Measurements from ENCODE around the gene USP48. TPM values are rescaled to one million over a fixed set of nuclear protein-coding genes. Genes with fewer than 3 reads are reported as not detected.
"Not testable (repeated sequence)": the region's sequence is repeated elsewhere in the genome, so short reads cannot be mapped to it uniquely, and the experiment has no call there.

The USP48 gene
- total RNA-seq, 1 donor from 2014 or later, result 42.7 TPM

DNA sequence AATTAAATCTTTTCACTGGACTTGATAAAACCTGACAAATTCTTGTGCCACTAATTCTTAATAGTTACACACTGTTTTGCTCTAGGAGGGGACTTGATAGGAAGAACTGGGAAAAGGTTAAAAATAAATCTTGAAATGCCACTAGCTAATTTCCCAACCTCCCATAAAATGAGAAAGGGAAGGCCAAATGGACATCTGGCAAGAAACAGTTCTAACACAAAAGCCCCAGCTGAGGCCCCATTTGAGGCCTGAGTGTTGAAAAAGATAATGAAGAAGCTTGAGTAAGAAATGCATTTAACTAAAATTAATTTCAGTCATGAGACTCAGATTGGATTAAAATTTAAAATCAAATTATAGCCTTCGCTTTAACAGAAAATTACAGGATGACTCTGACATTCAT, 102.6 kb downstream of the USP48 start:
- no peak for ATAC-seq
- DNase-seq (ENCODE audit: missing footprints), result no peak
- intact Hi-C loops (cut with DNase I), result no loop called here

DNA sequence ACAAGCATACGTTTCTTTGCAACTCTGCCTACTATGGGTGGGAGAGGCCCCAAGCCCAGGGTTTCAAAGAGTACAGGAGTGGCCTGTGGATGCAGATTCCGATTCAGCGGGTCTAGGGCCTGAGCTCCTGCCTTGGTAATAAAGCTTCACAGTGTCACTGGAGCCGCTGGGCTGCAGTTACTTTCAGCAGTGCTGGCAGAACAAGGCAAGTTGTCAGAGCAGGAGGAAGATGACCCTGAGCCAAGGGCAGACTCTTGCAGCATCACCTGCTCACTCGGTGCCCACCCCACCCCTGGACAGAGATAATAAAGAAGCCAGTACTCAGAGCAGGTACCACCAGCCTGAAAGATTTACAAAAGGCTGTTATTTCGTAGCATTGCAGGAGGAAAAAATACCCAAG, 105.8 kb downstream of the USP48 start:
- no peak for DNase-seq (ENCODE audit: missing footprints)
- intact Hi-C loops (cut with DNase I), result no loop called here
- ATAC-seq, result no peak

DNA sequence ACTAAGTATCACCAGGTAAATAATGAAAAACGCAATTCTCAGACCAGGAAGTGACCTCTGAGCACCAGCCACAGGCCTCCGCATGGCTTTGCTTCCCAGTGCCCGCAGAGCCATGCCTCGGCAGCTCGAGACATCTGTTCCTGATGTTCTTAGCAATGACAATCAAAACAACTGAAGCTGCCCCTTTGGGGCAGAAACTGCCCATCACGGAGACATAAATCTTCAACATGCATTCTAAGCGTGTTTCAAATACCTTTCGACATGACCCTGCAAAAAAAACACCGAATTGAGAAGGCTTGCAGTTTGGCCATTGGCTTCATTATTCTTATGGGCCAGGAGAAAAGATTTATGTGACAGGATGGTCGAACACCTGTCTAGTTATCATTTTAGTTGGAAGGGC, 108.0 kb downstream of the USP48 start:
- intact Hi-C loops (cut with DNase I), result no loop called here
- no peak for DNase-seq (ENCODE audit: missing footprints)
- ATAC-seq, result no peak

DNA sequence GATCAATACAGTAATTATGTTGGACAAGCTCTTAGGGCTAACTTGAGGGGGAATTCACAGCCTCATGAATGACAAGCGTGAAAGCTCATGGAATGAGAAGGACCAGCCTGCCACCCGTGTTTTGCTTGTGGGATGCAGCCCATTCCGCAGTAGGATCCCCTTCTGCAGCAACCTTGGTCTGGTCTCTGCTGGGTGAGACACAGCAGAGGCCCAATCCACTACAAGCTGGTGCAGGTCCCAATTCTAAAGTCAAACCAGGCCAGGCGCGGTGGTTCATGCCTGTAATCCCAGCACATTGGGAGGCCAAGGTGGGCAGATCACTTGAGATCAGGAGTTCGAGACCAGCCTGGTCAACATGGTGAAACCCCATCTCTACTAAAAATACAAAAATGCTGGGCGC, 109.1 kb downstream of the USP48 start:
- DNase-seq (ENCODE audit: missing footprints); ATAC-seq; intact Hi-C loops (cut with DNase I): not testable (repeated sequence)

DNA sequence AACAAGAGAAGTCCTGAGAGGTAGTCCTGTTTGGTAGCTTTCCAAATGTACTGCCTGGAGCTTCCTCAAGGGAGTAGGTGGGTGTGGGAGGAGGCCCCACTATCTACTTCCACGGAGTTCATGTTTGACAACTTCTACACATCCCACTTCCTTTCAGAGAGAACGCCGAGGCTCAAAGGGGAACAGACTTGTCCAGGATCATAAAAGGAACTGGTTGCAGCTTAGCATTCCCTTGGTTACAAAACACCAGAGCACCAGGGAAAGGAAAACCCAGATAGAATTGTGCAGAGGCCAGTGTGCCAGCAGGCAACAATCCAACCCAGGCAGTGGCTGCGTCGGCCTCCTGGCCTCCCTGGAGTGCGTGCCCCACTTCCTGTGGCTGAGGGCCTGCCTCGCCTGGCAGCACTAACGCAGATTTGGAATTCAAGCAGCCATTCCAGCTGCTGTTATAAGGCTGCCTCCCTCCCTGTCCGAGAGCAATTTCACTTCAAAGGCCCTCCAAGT, 109.6 kb downstream of the USP48 start:
- DNase-seq (ENCODE audit: missing footprints), result peak; percentile 86
- peak; percentile 90 for ATAC-seq
- intact Hi-C loops (cut with DNase I), result no loop called here

DNA sequence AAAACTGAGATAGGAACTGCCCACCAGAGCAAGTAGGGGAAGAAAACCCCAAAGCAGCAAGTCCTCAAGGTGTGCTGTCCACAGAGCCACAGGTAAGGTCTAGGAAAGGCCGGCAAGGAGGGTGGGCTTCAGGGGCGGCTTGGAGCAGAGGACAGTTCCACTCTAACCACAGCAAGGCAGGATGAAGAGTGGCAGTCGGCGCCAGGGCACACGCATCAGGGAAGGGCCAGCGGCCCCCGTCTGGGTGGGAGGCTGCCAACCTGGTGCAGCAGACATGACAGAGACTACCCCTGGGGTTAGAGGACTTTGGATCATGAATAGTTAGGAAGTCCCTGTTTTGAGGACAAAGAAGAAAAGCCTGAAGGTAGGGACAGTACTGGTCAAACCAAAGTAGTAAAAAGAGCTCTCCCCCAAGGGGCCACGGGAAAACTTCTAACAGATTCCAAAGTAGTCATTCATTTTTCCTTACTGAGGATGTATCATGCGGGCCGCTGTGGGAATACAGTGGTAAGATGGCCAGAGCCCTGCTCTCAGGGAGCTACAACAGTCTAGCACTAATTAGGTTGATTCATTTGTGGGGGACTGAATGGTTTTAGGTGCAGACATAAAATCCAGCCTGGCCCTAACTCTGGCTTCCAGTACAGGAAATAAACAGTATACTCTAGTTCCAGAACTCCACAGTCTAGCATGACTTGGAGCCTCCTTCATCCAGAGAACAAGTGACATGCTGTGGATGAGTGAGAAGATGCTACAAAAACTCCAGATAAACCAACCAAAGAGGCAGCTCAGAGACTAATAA, 110.3 kb downstream of the USP48 start:
- no peak for DNase-seq (ENCODE audit: missing footprints)
- no peak for ATAC-seq
- intact Hi-C loops (cut with DNase I), result no loop called here

DNA sequence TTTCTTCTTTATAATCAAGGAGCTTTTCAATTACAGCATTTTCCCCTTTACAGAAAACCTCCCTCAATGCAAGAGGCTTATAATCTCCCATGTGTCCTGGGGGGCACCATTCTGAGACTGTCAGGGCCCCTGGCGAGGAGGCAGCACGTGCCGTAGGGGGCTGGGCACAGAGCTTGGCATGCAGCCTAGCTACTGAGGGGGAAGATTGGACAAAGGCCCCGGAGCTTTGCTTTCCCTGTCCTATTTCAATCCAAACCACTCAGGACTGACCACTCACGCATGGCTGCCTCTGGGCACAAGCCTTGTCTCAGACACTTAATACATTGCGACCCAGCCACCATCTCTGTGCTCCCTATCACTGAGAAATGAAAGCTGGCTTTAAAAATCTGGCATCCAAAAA, 111.0 kb downstream of the USP48 start:
- DNase-seq (ENCODE audit: missing footprints), result no peak
- intact Hi-C loops (cut with DNase I), result no loop called here
- no peak for ATAC-seq

DNA sequence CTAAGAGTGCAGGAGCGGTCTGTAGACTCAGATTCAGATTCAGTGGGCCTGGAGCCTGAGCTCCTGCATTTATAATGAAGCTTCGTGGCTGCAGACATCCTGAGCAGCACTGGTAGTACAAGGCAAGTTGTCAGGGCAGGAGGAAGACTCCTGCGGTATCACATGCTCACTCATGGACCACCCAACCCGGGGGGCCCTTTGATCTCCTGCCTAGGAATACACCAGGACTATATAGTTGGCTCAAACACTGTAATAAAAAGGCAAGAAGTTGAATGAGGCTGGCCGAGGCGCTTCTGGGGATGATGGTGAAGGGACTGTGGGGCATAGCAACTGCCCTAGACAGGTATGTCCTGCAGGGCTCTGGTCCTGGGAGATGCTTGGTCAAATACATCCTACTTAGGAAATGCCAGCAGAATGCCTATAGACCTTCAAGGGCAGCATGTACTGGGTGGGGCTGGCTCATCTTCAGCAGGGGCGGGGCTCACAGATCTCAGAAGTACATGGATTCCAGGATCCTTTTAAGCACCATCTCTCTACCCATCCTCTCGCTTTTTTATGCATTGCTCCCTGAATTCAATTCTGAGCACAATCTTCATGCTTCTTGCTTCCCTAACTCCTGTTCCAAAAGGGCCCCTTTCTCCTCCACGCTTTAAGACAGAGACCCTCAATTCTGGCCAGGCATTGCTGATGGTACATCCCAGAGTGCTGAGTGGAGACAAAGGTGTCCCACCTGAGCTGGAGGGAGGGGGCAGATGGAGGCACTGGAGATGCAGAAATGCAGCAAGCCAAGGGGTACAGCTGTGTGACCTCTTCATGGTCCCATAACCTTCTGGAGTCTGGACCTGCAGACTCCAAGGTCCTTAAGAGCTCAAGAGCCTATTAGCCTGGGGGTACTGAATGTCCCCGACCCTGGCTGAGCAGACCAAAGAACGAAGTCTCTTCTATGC, 111.7 kb downstream of the USP48 start:
- DNase-seq (ENCODE audit: missing footprints) (no peak), ATAC-seq (no peak)
- intact Hi-C loops (cut with DNase I), result no loop called here

DNA sequence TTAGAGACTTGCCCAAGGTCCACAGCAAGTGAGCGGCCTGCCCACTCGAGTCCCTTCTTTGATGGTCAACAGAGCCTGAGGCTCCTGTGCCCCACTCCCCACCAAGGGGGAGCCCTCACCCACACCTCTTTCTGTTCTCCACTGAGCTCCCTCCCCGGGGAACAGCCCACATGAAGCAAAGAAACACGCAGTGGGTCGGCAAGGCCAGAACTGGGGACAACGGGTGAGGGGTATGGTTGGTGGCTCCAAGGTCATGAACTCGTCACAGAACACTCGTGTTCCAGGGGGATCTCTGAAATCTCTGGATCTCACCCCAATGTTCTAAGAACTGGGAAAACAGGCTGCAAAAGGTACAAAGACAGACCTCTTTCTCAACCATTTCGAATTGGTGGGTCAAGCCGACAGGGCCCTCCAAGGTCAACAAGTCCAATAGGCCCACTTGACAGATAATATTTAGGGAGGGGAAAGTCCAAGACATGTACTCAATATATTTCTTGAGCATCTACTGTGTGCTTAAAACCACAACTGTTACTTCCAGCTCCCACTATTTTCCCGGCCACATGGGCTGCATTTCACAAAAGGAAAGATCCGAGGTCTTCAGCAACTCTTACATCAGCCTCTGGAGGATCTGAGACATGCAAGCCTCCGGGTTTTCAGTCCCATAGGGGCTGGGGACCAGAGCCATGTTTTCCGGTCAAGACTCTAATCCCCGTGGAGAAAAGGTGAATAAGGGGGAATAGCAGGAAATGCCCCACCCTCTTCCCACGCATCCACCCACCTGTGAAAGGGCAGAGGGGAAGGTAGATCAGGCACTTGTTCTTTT, 112.7 kb downstream of the USP48 start:
- no peak for DNase-seq (ENCODE audit: missing footprints)
- intact Hi-C loops (cut with DNase I), result no loop called here
- no peak for ATAC-seq

DNA sequence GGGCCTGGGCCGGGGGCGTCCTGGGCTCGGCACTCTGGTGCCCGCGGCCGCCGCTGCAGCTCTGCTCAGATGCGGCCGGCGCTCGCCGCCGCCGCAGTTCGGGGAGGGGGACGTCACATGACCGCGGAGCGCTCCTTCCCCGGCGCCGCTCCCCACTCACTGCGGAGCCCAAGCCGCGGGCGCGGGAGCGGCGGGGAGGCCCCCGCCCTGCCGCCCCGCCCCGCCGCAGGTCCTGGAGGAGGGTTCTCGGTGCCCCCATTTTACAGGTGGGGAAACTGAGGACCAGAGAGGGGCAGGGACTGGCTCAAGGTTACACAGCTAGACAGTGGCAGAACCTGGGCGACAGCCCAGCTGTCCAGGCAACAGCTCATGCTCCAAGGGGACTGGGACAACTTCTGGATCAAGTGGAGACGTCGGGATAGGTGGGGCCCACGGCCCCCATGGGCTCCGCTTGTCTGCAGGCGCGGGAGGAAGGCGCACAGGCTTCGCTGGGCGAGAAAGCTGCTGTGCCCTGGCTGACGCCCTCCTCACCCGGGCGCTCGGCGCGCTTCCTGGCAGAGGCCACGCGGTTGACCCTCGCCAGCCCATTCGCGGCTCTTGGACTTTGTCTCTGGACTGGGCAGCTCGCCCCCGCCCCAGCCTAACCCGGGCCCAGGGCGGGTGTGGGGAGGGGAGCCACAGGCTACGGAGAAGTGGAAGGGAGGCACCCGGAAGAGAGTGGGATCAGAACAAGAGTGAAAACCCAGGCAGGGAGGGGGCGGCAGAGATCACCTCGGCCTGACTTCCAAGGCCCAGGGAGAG, 113.5 kb downstream of the USP48 start, which contains the start of gene RAP1GAP:
RAP1GAP (minus strand) TSS at position 100 of the 801 bp plus-strand sequence. CDS start 49,325 bp downstream, outside the sequence.
- ATAC-seq, result no peak
- DNase-seq (ENCODE audit: missing footprints), result no peak
- intact Hi-C loops (cut with DNase I), result no loop called here

DNA sequence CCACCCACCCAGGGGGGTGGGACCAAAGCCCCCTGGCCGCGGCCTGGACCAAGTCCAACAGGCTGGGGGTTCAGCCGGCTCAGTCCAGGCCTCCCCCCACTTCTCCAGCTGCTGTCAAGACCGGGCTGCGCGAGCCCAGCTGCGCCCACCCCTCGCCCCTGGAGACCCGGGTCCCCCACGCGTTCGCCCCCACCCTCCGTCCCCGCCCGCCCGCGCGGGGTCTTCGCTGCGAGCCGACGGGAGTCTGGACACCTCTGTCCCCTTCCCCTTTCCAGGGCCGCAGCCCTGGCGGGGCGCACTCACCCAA, 114.0 kb downstream of the USP48 start:
- intact Hi-C loops (cut with DNase I), result no loop called here

DNA sequence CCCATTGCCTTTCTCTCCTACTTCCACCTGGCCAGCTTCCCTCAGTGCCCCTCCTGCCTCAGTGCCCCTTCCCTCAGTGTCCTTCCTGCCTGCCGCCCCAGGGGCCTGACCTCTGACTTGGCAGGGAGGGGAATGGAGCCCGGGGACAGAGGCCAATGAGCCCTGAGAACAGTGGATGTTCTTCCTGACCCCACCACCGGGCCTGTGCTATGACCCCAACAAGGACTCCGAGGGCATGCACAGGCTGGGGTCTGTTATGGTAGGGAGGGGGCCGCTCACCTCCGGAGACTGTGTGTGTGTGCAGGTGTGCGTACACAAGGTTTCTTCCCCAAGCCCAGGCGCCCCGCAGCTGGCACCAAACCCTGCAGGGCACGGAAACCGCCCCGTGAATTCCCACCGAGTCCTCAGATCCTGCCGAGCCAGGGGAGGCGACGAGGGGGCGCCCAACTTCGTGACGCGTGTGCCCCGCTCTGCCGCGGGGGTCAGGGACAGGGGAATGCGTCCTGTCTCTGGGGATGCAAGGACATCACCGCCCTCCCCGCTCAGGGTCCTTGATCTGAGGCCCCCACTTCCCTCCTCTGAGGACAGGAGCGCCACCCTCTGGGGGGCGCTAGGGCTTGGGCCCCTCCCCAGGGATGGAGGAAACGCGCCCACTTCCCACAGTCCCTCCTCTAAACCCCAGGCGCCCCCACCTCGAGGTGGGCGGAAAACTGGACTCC, 114.6 kb downstream of the USP48 start:
- ATAC-seq (no peak), DNase-seq (ENCODE audit: missing footprints) (no peak)
- intact Hi-C loops (cut with DNase I), result no loop called here

More for the DNA sequence above, 114.0 kb downstream of the USP48 start:
- DNase-seq (ENCODE audit: missing footprints) (no peak), ATAC-seq (no peak)

DNA sequence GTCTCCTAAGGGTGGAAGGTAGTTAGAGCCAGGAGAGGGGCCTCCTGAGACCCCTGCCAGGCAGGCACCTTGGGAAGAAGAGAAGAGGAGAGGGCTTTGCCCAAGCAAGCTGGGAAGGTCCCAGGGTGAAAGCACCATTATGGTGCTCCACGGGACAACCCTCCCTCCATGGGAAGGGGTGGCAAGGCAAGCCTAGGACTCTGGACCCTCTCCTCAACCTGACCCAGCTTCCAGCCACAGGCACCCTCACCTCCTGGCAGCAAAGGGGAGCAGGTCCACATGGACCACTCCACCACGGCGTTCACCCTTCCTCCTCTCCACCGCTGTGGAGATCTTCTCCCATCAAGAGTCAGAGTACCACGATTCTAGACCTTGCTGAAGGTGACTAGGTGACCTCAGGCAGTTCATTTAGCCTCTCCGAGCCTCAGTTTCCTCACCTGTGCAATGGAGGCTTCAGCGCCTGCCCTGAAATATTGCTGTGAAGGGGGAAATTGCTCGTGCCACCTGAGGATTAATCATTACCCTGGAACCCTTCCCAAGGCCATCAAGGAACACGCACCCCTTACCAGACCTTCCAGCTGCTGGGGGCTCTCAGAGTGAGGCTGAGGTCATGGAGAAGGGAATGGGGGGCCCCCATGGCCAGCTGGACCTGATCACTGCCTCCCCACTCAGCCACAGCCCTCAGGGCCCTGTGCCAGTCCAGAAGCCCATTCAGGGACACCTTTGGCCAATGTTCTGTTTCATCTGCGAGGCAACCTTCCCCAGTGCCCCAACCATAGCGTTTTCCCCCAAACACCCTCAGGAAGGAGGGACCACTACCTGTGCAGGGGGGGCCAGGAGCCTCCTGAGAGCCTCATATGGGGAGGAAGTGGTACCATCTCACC, 115.4 kb downstream of the USP48 start:
- no peak for ATAC-seq
- intact Hi-C loops (cut with DNase I), result no loop called here
- DNase-seq (ENCODE audit: missing footprints), result no peak

DNA sequence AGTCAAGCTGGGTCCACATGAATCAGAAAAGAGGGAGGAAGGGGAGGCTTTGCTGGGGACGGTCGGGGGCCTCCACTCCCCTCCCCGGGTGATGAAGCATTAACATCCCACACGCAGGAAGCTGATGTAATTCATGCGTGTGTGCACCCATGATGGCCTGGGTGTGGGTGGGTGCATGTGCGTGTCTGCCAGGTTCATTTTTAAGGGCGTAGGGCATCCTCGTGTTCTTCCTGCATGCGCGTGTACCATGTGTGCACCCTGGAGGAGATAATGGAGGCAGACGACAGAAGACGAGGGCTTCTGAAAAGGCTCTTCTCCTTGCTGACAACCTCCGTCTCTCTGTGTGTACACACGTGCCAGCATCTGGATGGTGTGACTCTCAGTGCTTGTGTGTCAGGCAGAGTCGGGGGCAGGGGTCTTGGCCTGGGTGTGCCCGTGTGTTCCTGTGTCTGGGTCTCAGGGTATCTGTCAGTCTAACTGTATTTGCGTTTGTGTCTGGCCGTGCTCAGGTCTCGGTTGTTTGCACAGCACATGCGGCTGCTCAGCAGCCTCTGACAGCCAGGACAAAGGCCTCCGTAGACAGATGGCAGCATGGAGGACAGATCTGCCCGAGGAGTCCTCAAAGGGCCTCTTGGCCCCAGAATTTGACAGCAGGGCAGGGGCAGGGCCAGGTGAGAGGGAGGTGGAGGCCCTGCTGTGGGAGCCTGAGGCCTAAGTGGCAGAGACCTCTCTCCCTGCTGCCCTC, 116.2 kb downstream of the USP48 start:
- intact Hi-C loops (cut with DNase I), result no loop called here

DNA sequence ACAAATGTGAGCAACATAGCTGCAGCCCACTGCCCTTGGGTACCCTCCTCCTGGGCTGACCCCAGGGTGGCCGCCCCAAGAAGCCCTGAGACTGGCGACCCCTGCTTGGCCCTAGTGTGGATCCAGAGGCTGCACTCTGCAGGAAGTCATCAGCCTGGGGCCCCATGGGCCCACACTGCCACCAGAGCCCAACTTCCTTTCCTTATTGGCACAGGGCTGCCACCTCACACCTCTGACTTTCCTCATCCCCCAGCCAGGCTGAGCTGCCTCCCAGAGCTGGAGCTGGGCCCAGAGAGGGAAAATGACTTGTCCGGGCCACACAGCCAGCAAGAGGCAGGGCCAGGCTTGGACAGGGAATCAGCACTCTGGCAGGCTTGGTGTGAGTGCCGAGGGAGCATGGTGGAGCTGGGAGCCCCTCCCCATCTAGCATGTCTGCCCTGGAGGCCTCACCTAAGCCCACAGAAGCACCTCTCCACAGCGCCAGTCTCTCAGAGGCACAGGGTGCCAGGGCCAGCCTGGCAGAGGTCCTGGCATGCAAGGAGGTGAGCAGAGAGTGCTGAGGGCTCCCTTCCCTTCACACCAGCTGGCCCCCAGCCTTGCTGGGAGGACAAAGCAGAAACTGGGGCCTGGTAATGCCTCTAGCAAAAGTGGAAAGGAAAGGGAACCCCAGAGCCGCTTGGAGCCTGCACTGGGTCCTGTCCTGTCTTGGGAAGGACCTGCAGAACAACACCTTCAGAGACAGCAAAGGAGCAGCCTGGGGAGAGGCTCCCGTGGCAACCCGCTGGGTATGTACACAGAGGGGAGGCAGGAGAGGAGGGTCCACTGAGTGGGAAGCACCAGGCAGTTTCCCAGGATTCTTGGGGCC, 117.0 kb downstream of the USP48 start:
- intact Hi-C loops (cut with DNase I), result no loop called here
- no peak for DNase-seq (ENCODE audit: missing footprints)
- ATAC-seq, result peak; percentile 87

More for the DNA sequence above, 116.2 kb downstream of the USP48 start:
- ATAC-seq (no peak), DNase-seq (ENCODE audit: missing footprints) (no peak)
